Rectal smooth muscle tissue (tissue), 1 donor: Measurements from ENCODE around the gene ATXN10.
"Not testable (repeated sequence)": the region's sequence is repeated elsewhere in the genome, so short reads cannot be mapped to it uniquely, and the experiment has no call there.

Experiments
- H3K27ac ChIP-seq: one replicate; pipeline ENCODE4 v1.7.0; 2013; ENCODE audit warnings: low read depth, low read length, inconsistent platforms
- H3K27me3 ChIP-seq: one replicate; pipeline ENCODE4 v1.7.0; 2013; ENCODE audit warnings: low read length; ENCODE audit not compliant: control insufficient read depth, insufficient read depth
- H3K36me3 ChIP-seq: one replicate; pipeline ENCODE4 v1.7.0; 2013; ENCODE audit warnings: low read length; ENCODE audit not compliant: control insufficient read depth, insufficient read depth
- H3K4me1 ChIP-seq: one replicate; pipeline ENCODE4 v1.7.0; 2013; ENCODE audit warnings: low read length; ENCODE audit not compliant: control insufficient read depth, insufficient read depth
- H3K4me3 ChIP-seq: one replicate; pipeline ENCODE4 v1.7.0; 2013; ENCODE audit warnings: low read length
- H3K9ac ChIP-seq: one replicate; pipeline ENCODE4 v1.7.0; 2013; ENCODE audit warnings: low read length

Gene ATXN10, protein sequence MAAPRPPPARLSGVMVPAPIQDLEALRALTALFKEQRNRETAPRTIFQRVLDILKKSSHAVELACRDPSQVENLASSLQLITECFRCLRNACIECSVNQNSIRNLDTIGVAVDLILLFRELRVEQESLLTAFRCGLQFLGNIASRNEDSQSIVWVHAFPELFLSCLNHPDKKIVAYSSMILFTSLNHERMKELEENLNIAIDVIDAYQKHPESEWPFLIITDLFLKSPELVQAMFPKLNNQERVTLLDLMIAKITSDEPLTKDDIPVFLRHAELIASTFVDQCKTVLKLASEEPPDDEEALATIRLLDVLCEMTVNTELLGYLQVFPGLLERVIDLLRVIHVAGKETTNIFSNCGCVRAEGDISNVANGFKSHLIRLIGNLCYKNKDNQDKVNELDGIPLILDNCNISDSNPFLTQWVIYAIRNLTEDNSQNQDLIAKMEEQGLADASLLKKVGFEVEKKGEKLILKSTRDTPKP

DNA sequence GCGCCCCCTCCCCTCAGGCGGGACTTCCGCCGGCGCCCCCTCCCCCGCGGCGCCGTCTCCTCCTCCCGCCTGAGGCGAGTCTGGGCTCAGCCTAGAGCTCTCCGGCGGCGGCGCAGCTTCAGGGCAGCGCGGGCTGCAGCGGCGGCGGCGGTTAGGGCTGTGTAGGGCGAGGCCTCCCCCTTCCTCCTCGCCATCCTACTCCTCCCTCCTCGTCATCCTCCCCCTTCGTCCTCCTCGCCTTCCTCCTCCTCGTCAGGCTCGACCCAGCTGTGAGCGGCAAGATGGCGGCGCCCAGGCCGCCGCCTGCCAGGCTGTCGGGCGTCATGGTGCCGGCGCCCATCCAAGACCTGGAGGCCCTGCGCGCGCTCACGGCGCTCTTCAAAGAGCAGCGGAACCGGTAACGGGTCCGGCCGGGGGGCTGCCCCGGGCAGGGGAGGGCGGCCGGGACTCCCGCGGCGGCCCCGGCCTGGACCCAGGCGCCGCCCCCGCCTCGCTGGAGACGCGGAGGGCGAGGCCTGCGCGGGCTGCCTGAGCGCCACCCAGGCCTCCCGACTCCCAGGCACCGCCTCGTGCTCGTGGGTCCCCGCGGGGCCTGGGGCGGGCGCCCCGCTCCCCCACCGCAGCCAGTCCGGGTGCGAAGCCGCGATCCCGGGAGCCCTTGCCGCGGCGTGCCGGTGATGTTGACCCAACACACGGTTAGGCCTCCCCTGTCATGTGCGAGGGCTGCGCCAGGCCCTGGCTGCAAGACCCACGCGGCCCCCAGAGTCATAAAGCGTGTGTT is at the start of gene ATXN10:
Gene ATXN10, plus strand, starts transcription at position 52 of the 781 bp plus-strand sequence. Its CDS starts 230 bp downstream, at position 282.
- Histone ChIP-seq H3K4me3 (peak within 1 kb of the TSS; percentile 89), H3K36me3 (no peaks in the 10 kb centered on the region), H3K4me1 (peaks cover 11% of the 10 kb centered on the region), H3K27ac (peak within 1 kb of the TSS; percentile 74), H3K9ac (peak within 1 kb of the TSS; percentile 89), H3K27me3 (no peaks in the 10 kb centered on the region)

DNA sequence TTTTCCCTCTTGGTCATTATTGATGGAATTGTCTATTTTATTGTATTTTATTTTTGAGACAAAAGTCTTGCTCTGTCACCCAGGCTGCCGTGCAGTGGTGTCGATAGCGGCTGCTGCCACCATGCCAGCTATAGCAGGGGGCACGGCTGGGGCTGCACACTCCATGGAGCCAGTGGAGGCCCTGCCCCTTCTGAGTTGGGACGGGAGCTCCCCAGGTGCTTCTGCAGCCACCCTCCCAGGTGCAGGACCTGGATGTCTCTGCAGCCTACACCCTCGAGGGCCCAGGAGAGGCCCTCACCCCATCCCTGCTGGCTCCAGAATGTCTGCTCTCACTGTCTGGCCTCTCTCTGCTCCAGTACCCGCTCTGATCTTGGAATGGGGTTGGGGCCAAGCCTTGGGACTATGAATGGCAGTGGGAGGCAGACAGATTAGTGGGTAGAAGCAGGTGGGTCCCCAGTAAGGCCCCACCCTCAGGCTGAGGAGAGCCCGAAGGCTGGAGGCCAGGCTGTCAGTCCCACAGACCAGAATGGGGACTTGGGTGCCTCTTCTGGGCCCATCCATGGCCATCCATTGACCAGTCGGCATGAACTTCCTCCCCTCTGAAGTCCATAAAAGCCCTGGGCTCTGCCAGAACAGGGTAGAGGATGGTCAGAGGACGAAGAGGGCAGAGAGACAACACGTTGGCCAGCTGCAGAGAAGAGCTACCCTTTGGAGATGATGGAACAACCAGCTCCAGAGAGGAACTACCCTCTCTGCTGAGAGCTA is 49.6 kb upstream of the ATXN10 start:
- Histone ChIP-seq H3K36me3 (no peaks in the 10 kb centered on the region), H3K9ac (no peak overlapping the region), H3K4me1 (no peaks in the 10 kb centered on the region), H3K27me3 (peaks cover 3% of the 10 kb centered on the region), H3K27ac (no peak overlapping the region), H3K4me3 (no peak overlapping the region)

DNA sequence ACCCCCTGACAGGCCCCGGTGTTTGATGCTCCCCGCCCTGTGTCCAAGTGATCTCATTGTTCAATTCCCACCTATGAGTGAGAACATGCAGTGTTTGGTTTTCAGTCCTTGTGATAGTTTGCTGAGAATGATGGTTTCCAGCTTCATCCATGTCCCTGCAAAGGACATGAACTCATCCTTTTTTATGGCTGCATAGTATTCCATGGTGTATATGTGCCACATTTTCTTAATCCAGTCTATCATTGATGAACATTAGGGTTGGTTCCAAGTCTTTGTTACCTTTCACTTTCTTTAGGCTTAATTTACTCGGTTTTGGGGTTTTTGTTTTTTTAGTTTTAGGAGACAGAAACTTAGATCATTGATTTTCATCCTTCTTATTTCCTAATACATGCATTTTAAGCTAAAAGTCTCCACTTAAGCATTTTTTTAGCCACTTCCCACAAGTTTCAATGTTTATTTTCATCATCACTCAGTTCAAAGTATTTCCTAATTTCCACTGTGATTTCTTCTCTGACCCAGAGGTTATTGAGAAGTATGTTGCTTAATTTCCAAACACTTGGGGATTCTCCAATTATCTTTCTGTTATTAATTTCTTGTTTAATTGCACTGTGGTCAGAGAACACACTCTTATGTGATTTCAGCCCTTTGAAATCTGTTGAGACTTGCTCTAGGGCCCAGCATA is 48.0 kb upstream of the ATXN10 start:
- H3K27ac ChIP-seq, H3K36me3 ChIP-seq, H3K4me3 ChIP-seq, H3K4me1 ChIP-seq, H3K27me3 ChIP-seq, H3K9ac ChIP-seq: not testable (repeated sequence)

DNA sequence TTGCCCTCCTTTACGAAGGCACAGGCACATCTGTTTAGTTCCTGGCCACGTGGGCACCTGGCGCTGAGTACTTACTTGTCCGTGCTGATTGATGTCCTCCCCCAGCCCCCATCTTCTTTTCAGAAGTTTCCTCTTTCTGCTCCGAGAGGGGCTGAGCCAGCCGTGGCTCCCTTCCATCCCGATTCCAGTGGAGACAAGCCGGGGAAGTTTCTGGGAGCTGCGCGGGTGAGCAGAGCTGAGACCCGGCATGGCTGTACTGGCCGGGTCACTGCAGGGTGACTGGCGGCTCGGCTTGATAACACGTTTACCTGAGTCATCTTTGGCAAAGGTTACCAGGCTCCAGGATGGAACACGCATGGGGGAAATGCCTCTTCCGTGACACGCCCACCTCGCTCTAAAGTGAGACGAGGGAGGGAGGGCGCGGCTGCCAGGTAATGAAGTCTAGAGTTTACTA is 45.4 kb upstream of the ATXN10 start:
- no peaks in the 10 kb centered on the region for H3K36me3 ChIP-seq
- no peaks in the 10 kb centered on the region for H3K4me1 ChIP-seq
- no peak overlapping the region for H3K27ac ChIP-seq
- peaks cover 6% of the 10 kb centered on the region for H3K27me3 ChIP-seq
- no peak overlapping the region for H3K4me3 ChIP-seq
- no peak overlapping the region for H3K9ac ChIP-seq

GRCh38 chr22:45627489-45628233 is 44.0 kb upstream of the ATXN10 start:
- Histone ChIP-seq H3K36me3 (no peaks in the 10 kb centered on the region), H3K4me1 (no peaks in the 10 kb centered on the region), H3K4me3 (no peak overlapping the region), H3K27ac (no peak overlapping the region), H3K9ac (no peak overlapping the region), H3K27me3 (peaks cover 10% of the 10 kb centered on the region)

- H3K27ac ChIP-seq = no peak overlapping the region
- H3K36me3 ChIP-seq = no peaks in the 10 kb centered on the region
- H3K4me3 ChIP-seq = no peak overlapping the region
- no peak overlapping the region for H3K9ac ChIP-seq
- peaks cover 10% of the 10 kb centered on the region for H3K27me3 ChIP-seq
- H3K4me1 ChIP-seq = no peaks in the 10 kb centered on the region
Observed at GRCh38 chr22:45628515-45628914, 43.1 kb upstream of the ATXN10 start.

DNA sequence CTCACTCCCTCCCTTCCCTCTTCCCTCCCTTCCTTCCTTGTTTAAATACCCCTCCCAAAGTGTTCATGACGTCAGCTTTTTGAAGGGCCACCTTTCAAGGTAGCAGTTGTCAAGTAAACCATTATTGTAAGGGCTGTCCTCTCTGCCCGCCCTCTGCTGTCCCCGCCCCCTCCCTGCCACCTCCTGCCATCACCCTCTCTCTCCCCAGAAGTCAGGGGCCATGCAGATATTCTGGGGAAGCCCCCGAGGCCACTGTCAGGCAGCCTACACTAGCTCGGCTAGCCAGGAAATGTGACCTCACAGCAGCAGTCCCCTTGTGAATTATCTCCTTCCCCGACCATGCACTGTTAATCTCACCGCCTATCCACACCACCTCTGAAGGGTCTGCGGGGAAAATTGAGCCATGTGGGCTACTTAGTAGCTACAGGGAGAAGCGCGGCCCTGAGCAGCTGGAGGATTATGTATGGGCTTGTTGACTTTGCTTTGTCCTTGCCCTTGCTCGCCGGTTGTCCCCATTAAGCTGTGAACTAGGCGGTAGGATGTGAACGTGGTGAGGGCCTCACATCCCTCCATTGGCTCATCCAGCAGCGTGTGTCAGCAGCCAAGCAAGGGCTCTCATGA is 42.1 kb upstream of the ATXN10 start:
- Histone ChIP-seq H3K36me3 (no peaks in the 10 kb centered on the region), H3K9ac (no peak overlapping the region), H3K27ac (no peak overlapping the region), H3K27me3 (peaks cover 7% of the 10 kb centered on the region), H3K4me3 (no peak overlapping the region), H3K4me1 (no peaks in the 10 kb centered on the region)

- Histone ChIP-seq H3K27ac (no peak overlapping the region), H3K4me1 (no peaks in the 10 kb centered on the region), H3K36me3 (no peaks in the 10 kb centered on the region), H3K4me3 (no peak overlapping the region), H3K9ac (no peak overlapping the region), H3K27me3 (peaks cover 7% of the 10 kb centered on the region)
Observed at GRCh38 chr22:45630436-45630835, 41.2 kb upstream of the ATXN10 start.

DNA sequence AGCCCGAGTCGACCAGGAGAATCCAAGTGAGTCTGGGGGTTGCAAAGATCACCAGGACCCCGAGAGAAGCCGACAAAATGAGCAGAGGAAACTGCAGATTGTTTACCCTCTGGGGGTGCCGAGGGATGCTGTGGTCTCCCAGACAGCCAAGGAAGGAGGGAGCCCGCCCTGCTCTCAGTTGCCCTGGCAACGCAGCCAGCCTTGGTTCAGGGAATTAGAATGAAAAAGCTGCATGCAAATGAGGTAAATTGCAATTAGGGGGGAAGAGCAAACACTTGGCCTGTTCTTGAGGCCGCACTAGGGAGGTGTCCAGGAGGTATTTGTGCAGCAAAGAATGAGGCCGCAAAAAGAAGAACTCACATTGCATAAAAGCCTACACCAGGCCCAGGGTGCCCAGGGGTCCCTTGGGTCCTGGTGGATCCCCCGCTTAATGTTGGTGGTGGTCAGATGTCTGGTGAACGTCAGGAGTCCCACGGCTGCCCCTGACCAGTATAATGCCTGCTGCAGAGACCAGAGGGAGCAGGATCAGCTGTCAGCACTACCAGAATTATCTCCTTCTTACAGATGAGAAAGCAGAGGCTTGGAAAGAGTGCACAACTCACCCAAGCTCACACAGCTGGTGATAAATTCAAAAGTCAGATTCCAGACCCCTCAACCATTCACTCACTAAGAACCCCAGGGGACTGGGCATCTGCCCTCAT is 40.3 kb upstream of the ATXN10 start:
- H3K27ac ChIP-seq = no peak overlapping the region
- H3K4me1 ChIP-seq = no peaks in the 10 kb centered on the region
- no peaks in the 10 kb centered on the region for H3K36me3 ChIP-seq
- no peak overlapping the region for H3K4me3 ChIP-seq
- no peak overlapping the region for H3K9ac ChIP-seq
- H3K27me3 ChIP-seq = peaks cover 7% of the 10 kb centered on the region

DNA sequence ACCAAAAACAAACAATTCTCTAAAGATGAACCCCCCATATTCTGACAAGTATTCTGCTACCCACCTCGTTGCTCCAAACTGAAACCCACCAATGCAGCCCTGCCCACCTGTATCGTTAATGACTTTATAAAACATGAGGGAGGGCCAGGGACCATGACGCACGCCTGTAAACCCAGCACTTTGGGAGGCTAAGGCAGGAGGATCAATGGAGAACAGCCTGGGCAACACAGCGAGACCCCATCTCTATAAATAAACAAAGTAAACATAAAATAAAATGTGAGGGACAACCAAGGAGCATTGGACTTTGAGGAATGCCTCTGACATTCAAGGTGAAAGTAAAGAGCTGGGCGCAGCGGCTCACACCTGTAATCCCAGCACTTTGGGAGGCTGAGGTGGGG is 39.8 kb upstream of the ATXN10 start:
- Histone ChIP-seq H3K27ac (no peak overlapping the region), H3K4me3 (no peak overlapping the region), H3K27me3 (peaks cover 7% of the 10 kb centered on the region), H3K36me3 (no peaks in the 10 kb centered on the region), H3K9ac (no peak overlapping the region), H3K4me1 (no peaks in the 10 kb centered on the region)
